Stimulated activated memory B cell treated with anti-CD40 and anti-IgM and Interleukin-4, amounts not matched to agents 10 μg/mL and 1 μg/mL and 100 μg/mL, for 72 hours (primary cell): Measurements from ENCODE around the gene AJAP1.

Source experiments
- ATAC-seq: fragments of 150-1000 bp; cut with Tn5 transposase; 2 replicates; pipeline ENCODE4 v1.10.0; 2021
- H3K27ac Mint-ChIP-seq: one replicate; pipeline ENCODE4 v1.8.0; 2022; ENCODE audit warnings: mild to moderate bottlenecking, mixed read lengths
- H3K27me3 Mint-ChIP-seq: one replicate; pipeline ENCODE4 v1.8.0; 2022; ENCODE audit warnings: mixed read lengths
- H3K36me3 Mint-ChIP-seq: one replicate; pipeline ENCODE4 v1.8.0; 2022; ENCODE audit warnings: mixed read lengths
- H3K4me1 Mint-ChIP-seq: one replicate; pipeline ENCODE4 v1.8.0; 2022; ENCODE audit warnings: mixed read lengths
- H3K4me3 Mint-ChIP-seq: one replicate; pipeline ENCODE4 v1.8.0; 2022; ENCODE audit warnings: mild to moderate bottlenecking, moderate library complexity, mixed read lengths
- H3K9me3 Mint-ChIP-seq: one replicate; pipeline ENCODE4 v1.8.0; 2022; ENCODE audit warnings: mixed read lengths

AJAP1 gene

DNA sequence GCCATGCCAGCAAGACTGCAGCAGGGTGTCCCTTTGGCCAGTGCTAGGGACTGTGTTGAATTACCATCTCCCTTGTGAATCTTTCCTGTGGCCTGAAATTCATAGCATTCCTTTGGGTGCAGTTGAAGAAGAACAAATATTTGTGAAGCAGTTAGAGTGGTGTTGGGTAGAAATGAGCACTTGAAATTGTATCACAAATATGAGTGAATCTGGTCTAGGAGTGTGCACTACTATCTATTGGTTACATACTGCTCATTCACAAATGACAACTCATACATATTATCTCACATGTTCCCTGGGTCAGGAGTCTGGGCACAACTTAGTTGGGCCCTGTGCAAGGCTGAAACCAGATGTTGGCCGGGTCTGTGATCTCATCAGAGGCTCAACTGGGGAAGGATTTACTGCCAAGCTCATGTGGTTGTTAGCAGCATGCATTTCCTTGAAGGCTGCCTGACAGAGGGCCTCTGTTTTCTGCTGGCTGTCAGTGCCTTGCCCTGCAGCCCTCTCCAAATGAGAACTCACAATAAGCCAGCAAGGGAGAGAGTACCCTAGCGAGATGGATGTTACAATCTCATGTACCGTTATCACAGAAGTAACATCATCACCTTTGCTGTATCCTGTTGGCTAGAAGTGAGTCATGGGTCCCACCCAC lies 23.8 kb downstream of the AJAP1 start:
- no peak overlapping the region for H3K27ac Mint-ChIP-seq
- peaks cover 9% of the 10 kb centered on the region for H3K9me3 Mint-ChIP-seq
- H3K4me3 Mint-ChIP-seq = no peak overlapping the region
- no peak for ATAC-seq
- H3K36me3 Mint-ChIP-seq = no peaks in the 10 kb centered on the region
- peaks cover 29% of the 10 kb centered on the region for H3K27me3 Mint-ChIP-seq
- H3K4me1 Mint-ChIP-seq = no peaks in the 10 kb centered on the region

DNA sequence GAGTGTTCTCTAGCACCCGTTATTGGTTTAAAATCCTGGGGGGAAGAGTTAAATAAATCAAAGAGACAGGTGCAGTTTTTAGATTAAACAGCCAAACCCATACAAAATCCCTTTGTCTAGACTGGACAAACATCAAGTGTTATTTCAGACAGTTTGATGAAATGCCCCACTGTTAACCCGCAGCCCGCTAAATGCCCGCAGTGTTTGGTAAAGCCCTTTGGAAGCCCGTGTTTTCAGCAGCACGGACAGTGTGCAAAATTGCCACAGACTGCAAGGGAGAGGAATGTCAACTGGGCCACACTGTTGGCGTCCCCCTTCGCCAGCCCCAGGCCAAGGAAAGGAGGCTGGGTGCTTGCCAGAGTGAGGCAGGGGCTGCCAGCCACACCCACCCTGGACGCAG lies 26.6 kb downstream of the AJAP1 start:
- peaks cover 18% of the 10 kb centered on the region for H3K27me3 Mint-ChIP-seq
- H3K9me3 Mint-ChIP-seq = peaks cover 9% of the 10 kb centered on the region
- H3K27ac Mint-ChIP-seq = no peak overlapping the region
- H3K4me3 Mint-ChIP-seq = no peak overlapping the region
- ATAC-seq = no peak
- H3K36me3 Mint-ChIP-seq = no peaks in the 10 kb centered on the region
- H3K4me1 Mint-ChIP-seq = no peaks in the 10 kb centered on the region

DNA sequence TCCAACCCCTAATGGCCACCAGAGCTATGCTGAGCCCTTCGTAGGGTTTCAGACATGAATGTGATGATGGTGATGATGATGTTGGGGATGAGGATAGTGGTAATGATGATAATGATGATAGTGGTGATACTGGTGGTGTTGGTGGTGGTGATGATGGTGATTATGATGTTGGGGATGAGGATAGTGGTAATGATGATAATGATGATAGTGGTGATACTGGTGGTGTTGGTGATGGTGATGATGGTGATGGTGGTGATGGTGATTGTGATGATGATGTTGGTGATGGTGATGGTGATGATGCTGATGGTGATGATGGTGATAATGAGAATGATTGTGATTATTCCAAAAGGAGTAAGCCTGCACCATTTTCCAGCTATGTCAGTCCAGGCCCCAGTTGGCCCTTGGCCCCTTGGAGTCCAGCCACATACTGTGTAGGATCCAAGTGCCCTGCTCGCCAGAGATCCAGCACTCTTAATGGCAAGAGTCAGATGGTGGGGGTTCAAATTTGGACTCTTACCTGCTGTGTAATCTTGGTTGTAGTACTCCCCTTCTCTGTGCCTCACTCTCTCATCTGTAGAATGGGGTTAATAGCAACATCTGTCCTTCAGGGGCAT lies 28.3 kb downstream of the AJAP1 start:
- Mint-ChIP-seq H3K27ac (no peak overlapping the region), H3K36me3 (no peaks in the 10 kb centered on the region), H3K27me3 (peaks cover 27% of the 10 kb centered on the region), H3K9me3 (peaks cover 9% of the 10 kb centered on the region), H3K4me3 (no peak overlapping the region), H3K4me1 (no peaks in the 10 kb centered on the region)
- no peak for ATAC-seq

DNA sequence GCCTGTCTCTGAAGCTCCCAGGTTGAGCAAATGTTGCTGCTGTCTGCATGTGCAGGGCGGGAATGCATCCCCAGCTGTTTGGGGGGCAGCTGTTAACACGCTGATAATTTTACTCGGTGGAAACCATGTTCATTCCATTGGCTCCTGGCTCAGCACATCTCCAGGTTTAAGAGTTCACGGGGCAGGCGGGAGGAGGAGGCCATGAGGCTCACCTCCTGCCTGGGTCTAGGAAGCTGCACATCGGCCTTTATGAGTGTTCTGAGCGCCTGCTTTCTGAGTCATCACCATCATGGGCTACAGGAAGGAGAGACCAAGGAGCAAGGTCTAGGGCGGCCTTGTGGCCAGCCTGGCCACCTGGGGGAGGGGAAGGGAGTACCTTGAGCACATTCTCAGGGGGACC lies 29.7 kb downstream of the AJAP1 start:
- Mint-ChIP-seq H3K27ac (no peak overlapping the region), H3K9me3 (peaks cover 6% of the 10 kb centered on the region), H3K4me3 (no peak overlapping the region), H3K27me3 (peaks cover 27% of the 10 kb centered on the region), H3K36me3 (no peaks in the 10 kb centered on the region), H3K4me1 (no peaks in the 10 kb centered on the region)
- no peak for ATAC-seq

DNA sequence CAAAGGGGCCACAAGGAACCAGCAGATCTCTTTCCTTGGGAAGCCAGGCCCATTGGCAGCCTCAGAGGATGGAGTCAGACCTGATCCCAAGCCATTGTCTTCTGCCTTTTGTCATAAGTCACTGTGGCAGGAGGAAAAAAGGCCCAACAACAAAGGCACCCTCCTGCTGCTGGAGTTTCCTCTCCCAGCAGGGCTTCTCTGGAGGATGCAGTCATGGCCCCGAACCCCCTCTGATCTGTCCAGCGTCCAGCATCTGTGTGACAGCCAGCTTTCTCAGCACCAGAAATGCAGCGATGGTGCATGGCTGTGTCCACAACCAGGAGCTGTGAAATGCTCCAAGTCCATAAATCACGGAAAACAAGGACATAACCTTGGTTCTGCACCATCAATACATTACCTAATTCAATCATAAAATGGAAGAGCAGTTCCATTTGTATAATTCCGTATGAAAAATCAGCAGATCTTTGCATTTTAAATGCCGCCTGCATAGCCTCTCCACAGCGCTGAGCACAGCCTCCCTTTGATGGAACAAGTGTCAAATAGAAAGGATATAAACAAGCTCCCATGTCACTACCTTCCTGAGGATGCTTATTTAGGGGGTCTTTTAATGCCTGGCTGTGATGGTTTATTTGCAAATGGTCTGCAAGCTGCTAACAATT lies 30.6 kb downstream of the AJAP1 start:
- Mint-ChIP-seq H3K27ac (no peak overlapping the region), H3K4me3 (no peak overlapping the region), H3K4me1 (no peaks in the 10 kb centered on the region), H3K36me3 (no peaks in the 10 kb centered on the region), H3K27me3 (peaks cover 27% of the 10 kb centered on the region), H3K9me3 (peaks cover 2% of the 10 kb centered on the region)
- no peak for ATAC-seq

DNA sequence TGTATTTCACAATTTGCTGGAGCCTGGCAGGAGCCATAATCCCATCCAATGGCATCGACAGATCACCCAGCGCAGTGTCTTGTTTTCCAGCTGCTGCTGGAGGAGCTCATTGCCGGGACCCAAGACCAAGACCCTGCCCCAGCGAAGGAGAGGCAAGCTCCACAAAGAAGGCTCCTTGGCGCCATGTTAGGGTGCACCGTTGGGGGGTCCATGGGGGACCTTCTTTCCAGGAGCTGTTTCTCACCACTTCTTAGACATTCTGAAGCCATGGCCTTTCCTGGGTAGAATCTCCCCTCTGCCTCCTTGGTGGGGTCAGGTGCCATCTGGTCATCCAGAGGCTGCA lies 31.1 kb downstream of the AJAP1 start:
- ATAC-seq = no peak
- H3K27ac Mint-ChIP-seq = no peak overlapping the region
- no peak overlapping the region for H3K4me3 Mint-ChIP-seq
- peaks cover 2% of the 10 kb centered on the region for H3K9me3 Mint-ChIP-seq
- no peaks in the 10 kb centered on the region for H3K4me1 Mint-ChIP-seq
- peaks cover 27% of the 10 kb centered on the region for H3K27me3 Mint-ChIP-seq
- H3K36me3 Mint-ChIP-seq = no peaks in the 10 kb centered on the region

DNA sequence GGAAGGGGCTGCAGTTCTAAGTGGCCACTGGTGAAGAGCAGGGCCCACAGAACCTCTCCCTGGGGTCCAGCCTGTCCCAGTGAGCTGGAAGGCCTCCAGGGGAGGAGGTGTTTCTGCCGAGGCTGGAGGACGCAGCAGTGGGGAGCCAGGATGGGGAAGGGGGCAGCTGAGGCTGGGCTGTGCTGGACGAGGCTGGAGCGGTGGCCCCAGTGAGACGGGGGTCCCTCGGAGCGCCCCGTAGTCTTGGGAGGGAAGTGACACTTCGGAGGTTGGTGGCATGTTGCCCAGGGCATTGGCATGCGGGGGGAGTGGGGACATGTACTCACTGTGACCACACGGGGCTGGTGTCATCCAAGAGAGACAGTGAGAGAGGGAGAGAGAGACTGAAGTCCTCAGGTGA lies 33.5 kb downstream of the AJAP1 start:
- H3K4me1 Mint-ChIP-seq = no peaks in the 10 kb centered on the region
- H3K9me3 Mint-ChIP-seq = no peaks in the 10 kb centered on the region
- ATAC-seq = no peak
- H3K36me3 Mint-ChIP-seq = no peaks in the 10 kb centered on the region
- no peak overlapping the region for H3K27ac Mint-ChIP-seq
- peaks cover 27% of the 10 kb centered on the region for H3K27me3 Mint-ChIP-seq
- H3K4me3 Mint-ChIP-seq = no peak overlapping the region

DNA sequence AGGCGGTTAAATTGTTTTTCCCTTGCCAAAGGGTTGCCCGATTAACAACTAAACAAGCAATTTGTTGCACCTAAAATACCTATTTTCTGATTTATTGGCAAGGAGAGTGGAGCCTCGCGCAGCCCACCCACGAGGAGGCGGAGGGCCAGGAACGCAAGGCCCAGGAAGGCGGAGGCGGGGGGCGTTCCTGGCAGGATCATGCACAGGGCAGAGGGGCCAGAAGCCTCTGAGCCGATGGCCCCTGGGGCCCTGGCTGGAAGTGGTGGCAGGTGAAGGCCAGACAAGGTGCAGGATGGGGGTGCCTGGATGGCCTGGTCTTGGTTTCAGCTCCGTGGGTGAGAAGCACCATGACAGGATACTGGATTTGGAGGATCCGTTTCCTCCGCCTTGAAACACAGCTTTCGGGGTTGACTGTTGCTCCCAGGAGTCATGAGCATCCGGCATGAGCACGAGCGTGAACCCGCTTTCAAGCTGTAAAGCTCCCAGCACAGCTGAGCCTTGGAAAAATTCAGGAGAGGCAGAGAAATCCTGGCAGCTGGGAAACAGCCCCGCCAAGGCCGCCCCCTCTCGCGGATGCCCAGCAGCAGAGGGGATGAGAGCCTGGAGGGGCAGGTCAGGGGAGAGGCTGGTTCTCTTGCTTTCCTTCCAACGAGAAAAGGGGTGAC lies 35.0 kb downstream of the AJAP1 start:
- Mint-ChIP-seq H3K27ac (no peak overlapping the region), H3K4me1 (no peaks in the 10 kb centered on the region), H3K9me3 (peaks cover 1% of the 10 kb centered on the region), H3K4me3 (no peak overlapping the region), H3K36me3 (no peaks in the 10 kb centered on the region), H3K27me3 (peaks cover 16% of the 10 kb centered on the region)
- no peak for ATAC-seq

DNA sequence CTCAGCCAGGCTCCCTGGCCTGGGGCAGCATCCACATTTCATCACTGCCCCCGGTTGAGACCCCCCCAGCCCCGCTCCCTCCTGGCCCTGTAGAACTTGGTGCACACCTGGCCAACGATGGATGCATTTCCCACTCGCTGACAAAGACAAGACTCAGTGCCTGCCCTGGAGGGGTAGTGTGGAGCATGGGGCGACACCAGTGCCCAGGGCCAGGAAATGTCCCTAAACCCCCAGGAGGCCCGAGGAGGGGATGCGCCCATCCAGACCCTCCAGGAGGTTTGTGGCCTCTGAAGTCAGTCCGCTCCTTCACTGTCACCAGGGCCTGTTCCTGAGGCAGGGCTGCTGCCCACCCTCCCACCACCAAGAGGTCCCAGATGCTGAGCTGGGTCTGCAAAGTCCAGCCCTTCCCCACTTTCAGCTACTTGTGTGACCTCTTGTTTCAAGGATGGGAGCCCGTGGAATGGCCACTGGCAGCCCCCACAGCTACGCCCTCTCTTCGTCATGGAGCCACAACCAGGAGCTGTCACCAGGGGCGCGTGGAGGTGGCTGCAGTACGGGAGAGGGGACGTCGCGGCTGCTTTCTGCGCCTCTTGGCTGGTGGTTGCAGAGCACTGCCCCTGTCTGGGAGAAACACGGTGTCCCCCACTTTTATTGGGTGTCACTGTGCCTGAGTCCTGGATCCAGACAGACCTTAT lies 35.7 kb downstream of the AJAP1 start:
- H3K36me3 Mint-ChIP-seq = no peaks in the 10 kb centered on the region
- H3K4me3 Mint-ChIP-seq = no peak overlapping the region
- peaks cover 7% of the 10 kb centered on the region for H3K9me3 Mint-ChIP-seq
- H3K27me3 Mint-ChIP-seq = peaks cover 16% of the 10 kb centered on the region
- no peak for ATAC-seq
- H3K4me1 Mint-ChIP-seq = no peaks in the 10 kb centered on the region
- H3K27ac Mint-ChIP-seq = no peak overlapping the region

DNA sequence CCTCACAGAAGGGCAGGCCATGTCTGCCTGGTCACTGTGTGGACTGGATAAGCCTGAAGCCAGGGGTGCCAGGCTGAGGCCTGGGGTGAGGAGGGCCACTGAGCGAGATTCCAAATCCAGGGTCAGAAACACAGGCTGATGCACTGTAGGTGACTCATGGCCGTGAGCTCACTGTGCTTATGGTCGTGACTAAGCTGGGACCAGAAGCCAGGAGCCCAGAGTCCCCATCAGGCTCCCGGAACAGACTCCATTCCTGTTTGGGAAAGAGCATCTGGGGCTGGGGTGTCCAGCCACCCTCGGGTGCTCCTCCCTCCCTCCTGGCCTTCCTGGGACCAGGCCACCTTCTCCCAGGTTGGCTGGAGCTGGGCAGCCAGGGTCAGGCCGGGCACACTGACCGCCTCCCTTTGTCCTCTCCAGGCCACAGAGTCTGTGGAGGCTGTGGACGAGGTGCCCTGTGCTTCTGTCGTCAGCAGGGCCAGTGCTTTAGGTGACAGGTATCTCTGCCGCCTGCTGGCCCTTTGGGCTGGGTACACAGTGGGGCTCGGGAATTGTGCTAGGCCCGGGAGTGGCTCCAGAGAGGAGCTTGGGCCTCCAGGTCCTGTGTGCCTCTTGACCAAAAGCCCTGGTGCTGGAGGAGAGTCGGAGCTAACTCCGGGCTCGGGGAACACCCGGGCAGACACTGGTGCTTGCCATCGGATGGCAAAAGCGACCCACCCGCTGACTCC lies 36.7 kb downstream of the AJAP1 start:
- Mint-ChIP-seq H3K36me3 (no peaks in the 10 kb centered on the region), H3K27ac (no peak overlapping the region), H3K27me3 (peaks cover 15% of the 10 kb centered on the region), H3K4me1 (no peaks in the 10 kb centered on the region), H3K4me3 (no peak overlapping the region), H3K9me3 (peaks cover 10% of the 10 kb centered on the region)
- ATAC-seq = no peak

DNA sequence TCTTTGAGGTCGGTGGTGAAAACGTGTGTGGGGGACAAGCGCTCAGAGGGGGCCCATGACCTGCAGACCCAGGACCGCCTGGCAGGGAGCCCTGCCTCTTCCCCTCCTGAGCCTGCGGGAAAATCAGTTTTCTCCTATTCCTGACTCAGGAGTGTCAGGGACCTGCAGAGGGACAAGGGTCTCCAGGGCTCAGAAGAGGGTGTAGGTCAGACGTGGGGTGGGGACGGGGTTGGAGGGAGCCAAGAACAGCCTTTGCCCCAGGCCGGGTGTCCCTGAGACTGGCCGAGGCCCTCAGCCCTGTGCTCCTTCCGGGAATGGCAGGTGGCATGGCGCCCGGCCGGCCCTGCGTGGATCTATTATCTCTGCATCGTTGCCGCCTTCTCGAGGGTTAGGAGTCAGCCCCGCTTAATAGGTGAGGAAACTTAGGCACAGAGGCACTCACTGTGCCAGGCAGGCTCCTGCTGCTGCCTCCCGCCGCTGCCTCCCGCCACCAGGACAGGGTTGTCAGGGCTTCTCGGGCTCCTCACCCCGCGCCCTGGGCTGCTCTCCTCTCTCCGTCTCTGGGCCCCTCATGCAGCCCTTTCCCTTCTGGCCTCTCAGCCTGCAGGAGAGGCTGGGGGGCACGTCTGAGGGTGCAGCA lies 37.5 kb downstream of the AJAP1 start:
- Mint-ChIP-seq H3K36me3 (no peaks in the 10 kb centered on the region), H3K4me1 (no peaks in the 10 kb centered on the region), H3K27me3 (peaks cover 7% of the 10 kb centered on the region), H3K9me3 (peaks cover 12% of the 10 kb centered on the region), H3K27ac (no peak overlapping the region), H3K4me3 (no peak overlapping the region)
- no peak for ATAC-seq

DNA sequence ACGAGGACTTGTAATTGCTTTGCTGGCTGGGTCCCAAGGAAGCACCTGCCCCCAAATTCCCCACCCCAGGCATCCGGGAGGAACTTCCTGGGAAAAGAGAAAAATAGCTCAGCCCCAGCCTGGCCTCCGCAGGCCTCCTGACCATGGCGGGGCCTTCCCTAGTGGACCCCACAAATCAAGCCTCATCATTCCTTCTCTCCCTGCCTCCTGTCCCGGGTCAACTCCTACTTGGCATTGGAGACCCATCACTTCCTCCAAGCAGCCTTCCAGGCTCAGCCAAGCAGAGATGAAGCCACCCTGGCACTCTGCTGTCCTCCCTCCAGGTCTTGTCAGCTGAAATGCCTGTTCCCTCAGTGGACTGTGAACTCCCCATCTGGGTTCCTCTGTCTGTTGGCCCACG lies 38.0 kb downstream of the AJAP1 start:
- H3K4me1 Mint-ChIP-seq = no peaks in the 10 kb centered on the region

DNA sequence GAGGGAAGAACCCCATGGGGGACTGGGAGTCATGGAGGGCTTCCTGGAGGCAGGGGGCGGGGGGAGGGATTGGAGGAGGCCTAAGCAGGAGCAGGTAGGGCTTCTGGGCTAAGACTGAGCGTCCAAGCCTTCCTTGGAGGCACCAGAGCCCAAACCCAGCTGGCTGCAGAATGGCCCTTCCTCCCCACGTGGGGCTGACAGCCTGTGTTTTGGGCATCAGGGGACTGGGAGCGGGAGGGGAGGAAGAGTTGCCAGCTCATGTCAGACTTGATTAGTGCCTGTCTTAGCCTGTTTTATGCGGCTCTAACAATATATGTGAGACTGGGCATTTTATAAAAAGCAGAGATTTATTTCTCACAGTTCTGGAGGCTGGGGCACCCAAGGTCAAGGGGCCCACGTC lies 38.9 kb downstream of the AJAP1 start:
- Mint-ChIP-seq H3K27me3 (no peaks in the 10 kb centered on the region), H3K4me1 (no peaks in the 10 kb centered on the region), H3K9me3 (peaks cover 13% of the 10 kb centered on the region), H3K27ac (no peak overlapping the region), H3K36me3 (no peaks in the 10 kb centered on the region), H3K4me3 (no peak overlapping the region)
- no peak for ATAC-seq

More for the DNA sequence above, 38.0 kb downstream of the AJAP1 start:
- no peaks in the 10 kb centered on the region for H3K36me3 Mint-ChIP-seq
- peaks cover 13% of the 10 kb centered on the region for H3K9me3 Mint-ChIP-seq
- H3K4me3 Mint-ChIP-seq = no peak overlapping the region
- no peak for ATAC-seq
- H3K27me3 Mint-ChIP-seq = peaks cover 1% of the 10 kb centered on the region
- H3K27ac Mint-ChIP-seq = no peak overlapping the region

DNA sequence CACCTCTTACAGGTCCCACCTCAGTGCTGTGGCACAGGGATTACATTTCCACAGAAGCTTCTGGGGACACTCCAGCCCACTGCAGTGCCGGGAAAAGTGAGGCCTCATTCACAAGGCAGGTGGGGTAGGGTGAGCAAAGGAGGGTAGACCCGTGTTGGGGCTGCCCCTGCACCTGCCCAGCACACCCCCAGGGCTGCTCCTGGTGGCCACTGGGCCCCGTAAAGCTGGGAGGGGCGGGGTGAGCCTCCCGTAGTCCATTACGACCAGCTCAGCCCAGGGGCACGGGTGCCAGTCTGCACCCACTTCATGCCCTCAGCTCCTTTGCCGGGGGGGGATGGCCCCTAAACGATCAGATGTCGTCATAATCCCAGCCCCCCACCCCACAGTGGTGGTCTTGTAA lies 39.5 kb downstream of the AJAP1 start:
- Mint-ChIP-seq H3K4me1 (no peaks in the 10 kb centered on the region), H3K4me3 (no peak overlapping the region), H3K27me3 (no peaks in the 10 kb centered on the region), H3K36me3 (no peaks in the 10 kb centered on the region), H3K9me3 (peaks cover 13% of the 10 kb centered on the region), H3K27ac (no peak overlapping the region)
- ATAC-seq = no peak
